ENCODE results near the gene ANKS1A.

GRCh38 chr6:34982424-34982852 is 93.4 kb downstream of the ANKS1A start:
- TF ChIP-seq CTCF (IDR thresholded peaks at IDR 0.05) (peak; percentile 26), EZH2 (IDR thresholded peaks at IDR 0.05) (no peak), EZH2phosphoT487 (IDR thresholded peaks at IDR 0.05) (no peak)

Measured in neural progenitor cell (in vitro differentiated cells).